Measurements from ENCODE around the gene B3GALT4.
"Not testable (repeated sequence)": the region's sequence is repeated elsewhere in the genome, so short reads cannot be mapped to it uniquely, and the experiment has no call there.

B3GALT4 gene

GRCh38 chr6:33276864-33277662, at the start of gene B3GALT4:
Gene B3GALT4, plus strand, starts transcription at chr6:33277123. Its CDS starts 297 bp downstream, at chr6:33277420.
- no peak for FAIRE-seq

- no peak for FAIRE-seq
Measured at GRCh38 chr6:33235221-33235634, 41.7 kb upstream of the B3GALT4 start.

GRCh38 chr6:33236328-33236727, 40.6 kb upstream of the B3GALT4 start:
- no peak for FAIRE-seq

- FAIRE-seq: no peak
Measured at GRCh38 chr6:33236852-33237251, 40.1 kb upstream of the B3GALT4 start.

- no peak for FAIRE-seq
Measured at GRCh38 chr6:33237741-33238140, 39.2 kb upstream of the B3GALT4 start.

- no peak for FAIRE-seq
Measured at GRCh38 chr6:33241968-33242367, 35.0 kb upstream of the B3GALT4 start.

- FAIRE-seq: no peak
Measured at GRCh38 chr6:33243476-33243875, 33.4 kb upstream of the B3GALT4 start.

GRCh38 chr6:33247977-33248642, 28.8 kb upstream of the B3GALT4 start:
- FAIRE-seq: no peak

GRCh38 chr6:33248643-33248931, 28.3 kb upstream of the B3GALT4 start:
- no peak for FAIRE-seq

GRCh38 chr6:33248932-33249731, 27.8 kb upstream of the B3GALT4 start:
- peak; percentile 98 for FAIRE-seq

GRCh38 chr6:33249732-33250630, 26.9 kb upstream of the B3GALT4 start:
- FAIRE-seq: no peak

- no peak for FAIRE-seq
Measured at GRCh38 chr6:33250731-33251130, 26.2 kb upstream of the B3GALT4 start.

- no peak for FAIRE-seq
Measured at GRCh38 chr6:33251395-33252012, 25.4 kb upstream of the B3GALT4 start.

GRCh38 chr6:33252759-33253158, 24.2 kb upstream of the B3GALT4 start:
- no peak for FAIRE-seq

GRCh38 chr6:33254591-33254990, 22.3 kb upstream of the B3GALT4 start:
- FAIRE-seq: no peak

- no peak for FAIRE-seq
Measured at GRCh38 chr6:33259032-33259431, 17.9 kb upstream of the B3GALT4 start.

GRCh38 chr6:33262490-33262889, 14.4 kb upstream of the B3GALT4 start:
- FAIRE-seq: not testable (repeated sequence)

- FAIRE-seq: no peak
Measured at GRCh38 chr6:33264015-33264414, 12.9 kb upstream of the B3GALT4 start.

GRCh38 chr6:33271117-33271467, 5.8 kb upstream of the B3GALT4 start:
- no peak for FAIRE-seq

- peak; percentile 87 for FAIRE-seq
Measured at GRCh38 chr6:33271468-33272274, 5.3 kb upstream of the B3GALT4 start, which contains the start of the genes RPS18 and VPS52. Gene RPS18, plus strand, starts transcription at chr6:33272075. Its CDS starts 45 bp downstream, at chr6:33272120. Gene VPS52, minus strand, starts transcription at chr6:33271876. Its CDS starts 201 bp downstream, at chr6:33271675.

All from endometrium (tissue), 2 donors.